Activated T-helper 2 cell treated with anti-CD3 and anti-CD28 coated beads, Interferon-gamma antibody, Interleukin-2, Interleukin-4, amounts not matched to agents 10 μg/mL and 5 μg/mL and 100 μg/mL, durations not matched to agents 14 hours and 24 hours and 36 hours (primary cell): ENCODE data around the gene WDR33. TPM values are rescaled to one million over a fixed set of nuclear protein-coding genes. Genes with fewer than 3 reads are reported as not detected.
"Not testable (repeated sequence)": the region's sequence is repeated elsewhere in the genome, so short reads cannot be mapped to it uniquely, and the experiment has no call there.

ENCODE experiments used
- DNase-seq: peaks from one replicate; pipeline ENCODE4 v3.0.0; 2021; ENCODE audit warnings: low spot score
- H3K27ac Mint-ChIP-seq: one replicate; pipeline ENCODE4 v1.8.0; 2021; ENCODE audit warnings: mixed read lengths
- H3K27me3 Mint-ChIP-seq: one replicate; pipeline ENCODE4 v1.8.0; 2021; ENCODE audit warnings: low read depth, mixed read lengths
- H3K36me3 Mint-ChIP-seq: one replicate; pipeline ENCODE4 v1.8.0; 2021; ENCODE audit warnings: low read depth, mixed read lengths
- H3K4me1 Mint-ChIP-seq: one replicate; pipeline ENCODE4 v1.8.0; 2021; ENCODE audit warnings: low read depth, mixed read lengths
- H3K4me3 Mint-ChIP-seq: one replicate; pipeline ENCODE4 v1.8.0; 2021; ENCODE audit warnings: low read depth, mild to moderate bottlenecking, moderate library complexity, mixed read lengths
- H3K9me3 Mint-ChIP-seq: one replicate; pipeline ENCODE4 v1.8.0; 2021; ENCODE audit warnings: mixed read lengths
- intact Hi-C: fragments of 100-400 bp; cut with micrococcal nuclease; formaldehyde crosslinking; loops from one replicate; pipeline ENCODE4 v1.15.1; 2023
- total RNA-seq: library from RNA; stranded (reverse); gene quantifications from 2 replicates; pipeline ENCODE4 v1.2.3, GENCODE V29; 2022

The WDR33 gene
- total RNA-seq, 1 donor from 2014 or later, result 74.2 TPM

GRCh38 chr2:127771756-127772155 lies 39.2 kb downstream of the WDR33 start:
- no peak for DNase-seq
- H3K9me3 Mint-ChIP-seq, result no peaks in the 10 kb centered on the region
- no peak overlapping the region for H3K4me3 Mint-ChIP-seq
- intact Hi-C loops, result loop anchor here (5.0 kb wide), 1 partner anchor 36 kb away; no protein-coding TSS in a partner anchor
- no peak overlapping the region for H3K27ac Mint-ChIP-seq
- H3K4me1 Mint-ChIP-seq, result peaks cover 19% of the 10 kb centered on the region
- H3K36me3 Mint-ChIP-seq, result peaks cover 29% of the 10 kb centered on the region
- no peaks in the 10 kb centered on the region for H3K27me3 Mint-ChIP-seq

- intact Hi-C loops, result loop anchor here (5.0 kb wide), 1 partner anchor 36 kb away; no protein-coding TSS in a partner anchor
- DNase-seq, result no peak
- Mint-ChIP-seq H3K4me3 (no peak overlapping the region), H3K9me3 (no peaks in the 10 kb centered on the region), H3K4me1 (peaks cover 18% of the 10 kb centered on the region), H3K36me3 (peaks cover 35% of the 10 kb centered on the region), H3K27ac (no peak overlapping the region), H3K27me3 (no peaks in the 10 kb centered on the region)
Observed at GRCh38 chr2:127770973-127771735, 39.8 kb downstream of the WDR33 start.

GRCh38 chr2:127770534-127770933 lies 40.4 kb downstream of the WDR33 start:
- not testable (repeated sequence) for H3K9me3 Mint-ChIP-seq, H3K27me3 Mint-ChIP-seq, H3K27ac Mint-ChIP-seq, DNase-seq, H3K4me3 Mint-ChIP-seq
- intact Hi-C loops, result loop anchor here (5.0 kb wide), 1 partner anchor 37 kb away; no protein-coding TSS in a partner anchor
- Mint-ChIP-seq H3K4me1 (peaks cover 14% of the 10 kb centered on the region), H3K36me3 (peaks cover 40% of the 10 kb centered on the region)

- Mint-ChIP-seq H3K9me3 (no peaks in the 10 kb centered on the region), H3K4me3 (no peak overlapping the region), H3K36me3 (peaks cover 49% of the 10 kb centered on the region), H3K27ac (no peak overlapping the region), H3K4me1 (peaks cover 13% of the 10 kb centered on the region), H3K27me3 (no peaks in the 10 kb centered on the region)
- intact Hi-C loops, result no loop called here
- DNase-seq, result no peak
Observed at GRCh38 chr2:127769587-127769986, 41.4 kb downstream of the WDR33 start.

- DNase-seq, result no peak
- H3K36me3 Mint-ChIP-seq, result peaks cover 56% of the 10 kb centered on the region
- H3K9me3 Mint-ChIP-seq, result no peaks in the 10 kb centered on the region
- H3K4me3 Mint-ChIP-seq, result no peak overlapping the region
- H3K27ac Mint-ChIP-seq, result no peak overlapping the region
- H3K4me1 Mint-ChIP-seq, result peaks cover 16% of the 10 kb centered on the region
- intact Hi-C loops, result no loop called here
- no peaks in the 10 kb centered on the region for H3K27me3 Mint-ChIP-seq
Observed at GRCh38 chr2:127768775-127769479, 42.0 kb downstream of the WDR33 start.

GRCh38 chr2:127763776-127764175 lies 47.2 kb downstream of the WDR33 start:
- DNase-seq, result no peak
- intact Hi-C loops, result no loop called here
- no peaks in the 10 kb centered on the region for H3K27me3 Mint-ChIP-seq
- H3K9me3 Mint-ChIP-seq, result no peaks in the 10 kb centered on the region
- H3K4me1 Mint-ChIP-seq, result peaks cover 16% of the 10 kb centered on the region
- no peak overlapping the region for H3K27ac Mint-ChIP-seq
- peaks cover 72% of the 10 kb centered on the region for H3K36me3 Mint-ChIP-seq
- no peak overlapping the region for H3K4me3 Mint-ChIP-seq

GRCh38 chr2:127762846-127763245 lies 48.1 kb downstream of the WDR33 start:
- Mint-ChIP-seq H3K27me3 (no peaks in the 10 kb centered on the region), H3K27ac (peak overlapping the region; percentile 30), H3K4me1 (peaks cover 16% of the 10 kb centered on the region), H3K9me3 (no peaks in the 10 kb centered on the region), H3K36me3 (peaks cover 76% of the 10 kb centered on the region), H3K4me3 (no peak overlapping the region)
- no peak for DNase-seq
- intact Hi-C loops, result no loop called here

GRCh38 chr2:127762441-127762840 lies 48.5 kb downstream of the WDR33 start:
- DNase-seq, result no peak
- peaks cover 16% of the 10 kb centered on the region for H3K4me1 Mint-ChIP-seq
- H3K9me3 Mint-ChIP-seq, result no peaks in the 10 kb centered on the region
- H3K27me3 Mint-ChIP-seq, result no peaks in the 10 kb centered on the region
- H3K36me3 Mint-ChIP-seq, result peaks cover 74% of the 10 kb centered on the region
- intact Hi-C loops, result no loop called here
- peak overlapping the region; percentile 28 for H3K27ac Mint-ChIP-seq
- no peak overlapping the region for H3K4me3 Mint-ChIP-seq

GRCh38 chr2:127759931-127760330 lies 51.0 kb downstream of the WDR33 start:
- Mint-ChIP-seq H3K36me3 (peaks cover 60% of the 10 kb centered on the region), H3K4me1 (peaks cover 14% of the 10 kb centered on the region), H3K9me3 (no peaks in the 10 kb centered on the region), H3K27ac (no peak overlapping the region), H3K27me3 (no peaks in the 10 kb centered on the region), H3K4me3 (no peak overlapping the region)
- no peak for DNase-seq
- intact Hi-C loops, result no loop called here

GRCh38 chr2:127754186-127754585 lies 56.8 kb downstream of the WDR33 start:
- Mint-ChIP-seq H3K27ac (no peak overlapping the region), H3K4me3 (no peak overlapping the region), H3K27me3 (no peaks in the 10 kb centered on the region), H3K9me3 (no peaks in the 10 kb centered on the region), H3K4me1 (peaks cover 9% of the 10 kb centered on the region), H3K36me3 (peaks cover 37% of the 10 kb centered on the region)
- no peak for DNase-seq
- intact Hi-C loops, result no loop called here

GRCh38 chr2:127753374-127753773 lies 57.6 kb downstream of the WDR33 start:
- Mint-ChIP-seq H3K4me1 (peaks cover 9% of the 10 kb centered on the region), H3K4me3 (no peak overlapping the region), H3K36me3 (peaks cover 36% of the 10 kb centered on the region), H3K27ac (peak overlapping the region; percentile 10), H3K9me3 (no peaks in the 10 kb centered on the region), H3K27me3 (no peaks in the 10 kb centered on the region)
- intact Hi-C loops, result no loop called here
- no peak for DNase-seq

- H3K27me3 Mint-ChIP-seq, result not testable (repeated sequence)
Observed at GRCh38 chr2:127749537-127749936, 61.4 kb downstream of the WDR33 start.

GRCh38 chr2:127747621-127748020 lies 63.4 kb downstream of the WDR33 start:
- no peak for DNase-seq
- no peak overlapping the region for H3K4me3 Mint-ChIP-seq
- H3K27ac Mint-ChIP-seq, result no peak overlapping the region
- peaks cover 21% of the 10 kb centered on the region for H3K4me1 Mint-ChIP-seq
- intact Hi-C loops, result no loop called here
- H3K27me3 Mint-ChIP-seq, result no peaks in the 10 kb centered on the region
- H3K36me3 Mint-ChIP-seq, result peaks cover 60% of the 10 kb centered on the region
- H3K9me3 Mint-ChIP-seq, result no peaks in the 10 kb centered on the region

More at GRCh38 chr2:127749537-127749936, 61.4 kb downstream of the WDR33 start:
- peaks cover 13% of the 10 kb centered on the region for H3K4me1 Mint-ChIP-seq
- intact Hi-C loops, H3K4me3 Mint-ChIP-seq, DNase-seq, H3K9me3 Mint-ChIP-seq, H3K27ac Mint-ChIP-seq: not testable (repeated sequence)
- peaks cover 51% of the 10 kb centered on the region for H3K36me3 Mint-ChIP-seq
